Smooth muscle cell (in vitro differentiated cells): Measurements from ENCODE around the gene DGCR2. TPM values are rescaled to one million over a fixed set of nuclear protein-coding genes. Genes with fewer than 3 reads are reported as not detected.

Experiments
- DNase-seq: peaks from one replicate; lab custom pipeline; 2025; ENCODE audit not compliant: unreplicated experiment; lab: John Stamatoyannopoulos, UW
- H2AFZ ChIP-seq: fragments of 200-600 bp; sonication (generic); 2 replicates; pipeline ENCODE4 v1.6.0; 2016; ENCODE audit warnings: antibody characterized with exemption, low read depth, mild to moderate bottlenecking
- H3F3A ChIP-seq: fragments of 200-600 bp; sonication (generic); 2 replicates; pipeline ENCODE4 v1.6.0; 2017; ENCODE audit warnings: antibody characterized with exemption, low read depth
- H3K27ac ChIP-seq: fragments of 200-600 bp; sonication (generic); 2 replicates; pipeline ENCODE4 v1.5.1; 2016; ENCODE audit warnings: low read depth, mild to moderate bottlenecking
- H3K27me3 ChIP-seq: fragments of 200-600 bp; sonication (generic); 2 replicates; pipeline ENCODE4 v1.6.1; 2016; ENCODE audit warnings: low read depth, mild to moderate bottlenecking
- H3K36me3 ChIP-seq: fragments of 200-600 bp; sonication (generic); 2 replicates; pipeline ENCODE4 v1.5.1; 2016; ENCODE audit warnings: low read depth
- H3K4me1 ChIP-seq: fragments of 200-600 bp; sonication (generic); 2 replicates; pipeline ENCODE4 v1.5.1; 2016; ENCODE audit warnings: low read depth
- H3K4me2 ChIP-seq: fragments of 200-600 bp; sonication (generic); 2 replicates; pipeline ENCODE4 v1.6.0; 2016; ENCODE audit warnings: mild to moderate bottlenecking
- H3K4me3 ChIP-seq: fragments of 200-600 bp; sonication (generic); 2 replicates; pipeline ENCODE4 v1.5.1; 2016; ENCODE audit warnings: mild to moderate bottlenecking
- H3K79me2 ChIP-seq: fragments of 200-600 bp; sonication (generic); 2 replicates; pipeline ENCODE4 v1.6.0; 2016; ENCODE audit warnings: low read depth, mild to moderate bottlenecking
- H3K9ac ChIP-seq: fragments of 200-600 bp; sonication (generic); 2 replicates; pipeline ENCODE4 v1.6.0; 2016; ENCODE audit warnings: low read depth
- H3K9me3 ChIP-seq: fragments of 200-600 bp; sonication (generic); replicated peaks from 2 replicates; pipeline ENCODE4 v1.5.1; 2016; ENCODE audit warnings: low read depth
- H4K20me1 ChIP-seq: fragments of 200-600 bp; sonication (generic); 2 replicates; pipeline ENCODE4 v1.6.0; 2016; ENCODE audit warnings: low read depth
- WGBS: methylation state at CpG from one replicate; pipeline ENCODE4 v1.1.7; 2016; ENCODE audit warnings: low lambda C conversion rate; 5-methylcytosine and 5-hydroxymethylcytosine counted together
- polyA plus RNA-seq: library from polyadenylated mRNA; unstranded; fragments of >200 nt; fragmentation: Nextera tagmentation; extraction: Ambion mirVana; gene quantifications from 2 replicates; pipeline ENCODE4 v1.2.1, GENCODE V29; 2016
- total RNA-seq: library from RNA; depleted of rRNA; stranded (reverse); fragments of >200 nt; gene quantifications from 2 replicates; pipeline ENCODE4 v1.2.3, GENCODE V29; 2014
- TF ChIP-seq, protein P1 (sequence below): fragments of 200-600 bp; sonication (generic); IDR thresholded peaks from 2 replicates; pipeline ENCODE4 v1.5.1; 2017; ENCODE audit warnings: borderline replicate concordance, mild to moderate bottlenecking, antibody characterized with exemption; ENCODE audit not compliant: insufficient read depth, poor library complexity, severe bottlenecking

The DGCR2 gene
- total and polyA plus RNA-seq, 2 experiments from 2014 or later, result 46.7 to 53.2 TPM

DNA sequence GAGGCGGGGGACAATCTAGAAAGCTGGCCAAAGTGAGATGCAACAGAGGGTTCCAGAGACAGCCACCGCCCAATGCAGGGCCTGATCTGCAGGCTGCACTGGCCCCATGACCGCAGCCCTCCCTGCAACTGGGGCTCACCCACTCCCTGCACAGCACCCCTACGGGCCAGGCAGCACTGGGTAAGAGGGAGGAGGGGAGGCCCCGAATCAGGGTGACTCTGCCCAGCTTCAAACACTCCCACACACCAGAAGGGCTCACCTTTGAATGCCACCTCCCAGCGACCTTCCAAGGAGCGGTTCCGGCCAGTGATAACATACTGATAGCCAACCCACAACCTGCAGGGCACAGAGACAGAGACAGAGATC is 59.3 kb downstream of the DGCR2 start:
- no peak overlapping the region for H2AFZ ChIP-seq
- H3K36me3 ChIP-seq, result no peaks in the 10 kb centered on the region
- H3K4me1 ChIP-seq, result no peaks in the 10 kb centered on the region
- H3K4me3 ChIP-seq, result no peak overlapping the region
- TF ChIP-seq, protein P1, sequence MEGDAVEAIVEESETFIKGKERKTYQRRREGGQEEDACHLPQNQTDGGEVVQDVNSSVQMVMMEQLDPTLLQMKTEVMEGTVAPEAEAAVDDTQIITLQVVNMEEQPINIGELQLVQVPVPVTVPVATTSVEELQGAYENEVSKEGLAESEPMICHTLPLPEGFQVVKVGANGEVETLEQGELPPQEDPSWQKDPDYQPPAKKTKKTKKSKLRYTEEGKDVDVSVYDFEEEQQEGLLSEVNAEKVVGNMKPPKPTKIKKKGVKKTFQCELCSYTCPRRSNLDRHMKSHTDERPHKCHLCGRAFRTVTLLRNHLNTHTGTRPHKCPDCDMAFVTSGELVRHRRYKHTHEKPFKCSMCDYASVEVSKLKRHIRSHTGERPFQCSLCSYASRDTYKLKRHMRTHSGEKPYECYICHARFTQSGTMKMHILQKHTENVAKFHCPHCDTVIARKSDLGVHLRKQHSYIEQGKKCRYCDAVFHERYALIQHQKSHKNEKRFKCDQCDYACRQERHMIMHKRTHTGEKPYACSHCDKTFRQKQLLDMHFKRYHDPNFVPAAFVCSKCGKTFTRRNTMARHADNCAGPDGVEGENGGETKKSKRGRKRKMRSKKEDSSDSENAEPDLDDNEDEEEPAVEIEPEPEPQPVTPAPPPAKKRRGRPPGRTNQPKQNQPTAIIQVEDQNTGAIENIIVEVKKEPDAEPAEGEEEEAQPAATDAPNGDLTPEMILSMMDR, result no peak
- H3K4me2 ChIP-seq, result no peak overlapping the region
- H3K79me2 ChIP-seq, result no peaks in the 10 kb centered on the region
- no peak for DNase-seq
- H3K27ac ChIP-seq, result no peak overlapping the region
- no peaks in the 10 kb centered on the region for H3K9me3 ChIP-seq
- no peak overlapping the region for H3K9ac ChIP-seq
- WGBS, result 96% methylated on average over 8 of the region's 8 CpGs
- H3F3A ChIP-seq, result no peaks in the 10 kb centered on the region
- no peaks in the 10 kb centered on the region for H3K27me3 ChIP-seq
- peaks cover 70% of the 10 kb centered on the region for H4K20me1 ChIP-seq

DNA sequence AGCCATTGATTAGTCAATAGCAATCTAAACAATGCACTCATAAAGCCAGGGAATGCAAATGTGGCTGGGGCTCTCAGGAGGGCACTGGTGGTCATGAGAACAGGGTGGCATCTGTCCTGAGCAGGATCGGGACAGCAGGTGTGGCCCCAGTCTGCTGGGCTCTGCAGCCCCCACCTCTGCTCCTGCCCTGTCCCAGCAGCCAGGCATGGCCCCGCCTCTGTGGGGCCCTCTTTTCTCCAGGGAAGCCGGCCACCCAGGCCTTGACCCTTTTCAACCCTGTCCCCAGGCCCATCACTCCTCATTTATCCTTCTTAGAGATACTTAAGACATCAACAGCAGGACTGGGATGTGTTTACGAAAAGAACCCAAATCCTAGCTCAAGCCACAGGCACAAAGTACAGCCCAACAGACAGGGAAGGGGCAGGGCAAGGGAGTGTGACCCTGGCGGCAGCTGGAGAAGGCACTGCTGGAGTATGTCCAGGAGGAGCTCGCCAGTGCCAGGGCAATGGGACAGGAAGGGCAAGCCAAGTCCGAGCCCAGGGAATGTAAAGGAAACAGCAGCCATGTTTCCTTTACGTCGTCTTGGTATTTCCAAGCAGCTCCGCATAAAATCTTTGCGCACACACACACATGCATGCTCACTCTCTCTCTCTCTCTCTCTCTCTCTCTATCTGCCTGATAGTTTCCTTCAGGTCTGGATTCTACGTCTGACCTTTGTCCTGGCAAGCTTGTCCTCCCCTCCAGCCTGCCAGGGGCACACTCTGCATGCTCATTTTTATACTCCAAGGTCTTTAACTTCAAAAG is 59.9 kb downstream of the DGCR2 start:
- H3K27ac ChIP-seq, result no peak overlapping the region
- no peaks in the 10 kb centered on the region for H3K36me3 ChIP-seq
- WGBS, result 84% methylated on average over 12 of the region's 12 CpGs
- H3K4me1 ChIP-seq, result no peaks in the 10 kb centered on the region
- no peaks in the 10 kb centered on the region for H3K79me2 ChIP-seq
- H4K20me1 ChIP-seq, result peaks cover 70% of the 10 kb centered on the region
- TF ChIP-seq, protein P1, result no peak
- H3K27me3 ChIP-seq, result no peaks in the 10 kb centered on the region
- DNase-seq, result no peak
- H3K9ac ChIP-seq, result no peak overlapping the region
- H3K4me2 ChIP-seq, result no peak overlapping the region
- H3F3A ChIP-seq, result no peaks in the 10 kb centered on the region
- H3K4me3 ChIP-seq, result no peak overlapping the region
- H2AFZ ChIP-seq, result no peak overlapping the region
- H3K9me3 ChIP-seq, result no peaks in the 10 kb centered on the region

DNA sequence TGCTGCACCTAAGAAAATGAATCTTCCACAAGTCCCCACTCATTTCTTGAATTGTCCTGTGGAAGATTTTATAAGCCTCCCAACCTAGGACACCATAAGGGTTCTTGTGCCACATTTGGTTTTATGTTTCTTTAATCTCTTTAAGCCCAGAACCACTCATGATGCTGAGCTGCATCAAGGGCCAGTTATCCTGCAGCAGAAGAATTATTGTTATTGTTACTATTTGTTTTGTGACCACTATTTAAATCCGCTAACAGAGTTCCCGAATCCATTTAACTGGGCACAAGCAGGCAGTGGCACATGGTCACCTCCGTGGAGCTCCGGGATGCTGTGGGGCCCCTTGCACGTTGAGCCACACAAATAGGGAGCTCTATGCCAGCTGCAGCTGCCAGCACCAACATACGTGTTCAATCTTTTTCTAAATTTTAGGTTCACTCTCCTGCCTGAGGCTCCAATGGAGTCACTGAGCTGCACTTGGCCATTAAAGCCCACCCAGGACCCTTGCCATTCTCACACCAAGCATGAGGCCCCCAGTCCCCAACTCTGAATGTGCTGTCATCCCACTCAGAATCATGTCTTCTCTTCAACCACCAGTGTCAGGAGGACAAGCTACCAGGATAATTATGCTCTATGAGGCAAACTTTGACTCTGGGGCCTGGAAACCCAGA is 60.6 kb downstream of the DGCR2 start:
- no peaks in the 10 kb centered on the region for H3K36me3 ChIP-seq
- H3K4me3 ChIP-seq, result no peak overlapping the region
- no peaks in the 10 kb centered on the region for H3K27me3 ChIP-seq
- TF ChIP-seq, protein P1, result no peak
- H3F3A ChIP-seq, result no peaks in the 10 kb centered on the region
- H3K4me1 ChIP-seq, result no peaks in the 10 kb centered on the region
- no peak for DNase-seq
- H4K20me1 ChIP-seq, result peaks cover 64% of the 10 kb centered on the region
- H2AFZ ChIP-seq, result no peak overlapping the region
- 95% methylated on average over 6 of the region's 6 CpGs for WGBS
- no peak overlapping the region for H3K27ac ChIP-seq
- no peak overlapping the region for H3K9ac ChIP-seq
- no peaks in the 10 kb centered on the region for H3K9me3 ChIP-seq
- H3K4me2 ChIP-seq, result no peak overlapping the region
- no peaks in the 10 kb centered on the region for H3K79me2 ChIP-seq
